Body of pancreas (tissue), 4 donors: ENCODE measurements around the gene LDLRAD4. TPM values are rescaled to one million over a fixed set of nuclear protein-coding genes. Genes with fewer than 3 reads are reported as not detected.

Experiments
- ATAC-seq: fragments of 150-250 bp; one replicate; pipeline ENCODE4 v1.9.1; 2016
- DNase-seq, 4 donors: peaks; one replicate each; pipeline ENCODE4 v3.0.0-alpha.2; 2019
- H3K27ac ChIP-seq, 4 donors: fragments of 200-600 bp; sonication (generic); 1 replicate in 3 of 4; 2 replicates in 1 of 4; pipeline versions ENCODE4 v1.5.1 to v1.6.1; 2016 to 2019; ENCODE audit warnings: mild to moderate bottlenecking in 1 of 4, mixed read lengths in 1 of 4, moderate library complexity in 1 of 4
- H3K27me3 ChIP-seq, 2 donors: fragments of 200-600 bp; sonication (generic); one replicate each; pipeline ENCODE4 v1.6.0; 2016; ENCODE audit warnings: mild to moderate bottlenecking in 1 of 2
- H3K36me3 ChIP-seq, 2 donors: fragments of 200-600 bp; sonication (generic); replicated peaks in 1 of 2; 2 replicates each; pipeline ENCODE4 v1.5.1; 2016; ENCODE audit warnings: low read depth in 2 of 2; ENCODE audit not compliant: insufficient read depth in 1 of 2
- H3K4me1 ChIP-seq: fragments of 200-600 bp; sonication (generic); one replicate; pipeline ENCODE4 v1.6.0; 2016
- H3K4me3 ChIP-seq, 2 donors: fragments of 200-600 bp; sonication (generic); 1 replicate in 1 of 2; 2 replicates in 1 of 2; pipeline ENCODE4 v1.5.1; 2016 to 2019
- H3K9me3 ChIP-seq, 3 donors: fragments of 200-600 bp; sonication (generic); 1 replicate in 2 of 3; 2 replicates in 1 of 3; pipeline ENCODE4 v1.5.1; 2016
- POLR2A ChIP-seq, 3 donors: fragments of 450-650 bp; IDR thresholded peaks; one replicate each; pipeline ENCODE4 v1.6.1; 2016; ENCODE audit warnings: antibody characterized with exemption in 3 of 3, mild to moderate bottlenecking in 2 of 3
- WGBS, 2 donors: methylation state at CpG; one replicate each; pipeline ENCODE4 v1.1.5; 2017; 5-methylcytosine and 5-hydroxymethylcytosine counted together
- intact Hi-C: fragments of 100-400 bp; cut with DNase I; formaldehyde crosslinking; loops from one replicate; pipeline ENCODE4 v1.15.1; 2023
- total RNA-seq, 2 donors: library from RNA; depleted of rRNA; stranded (reverse); fragments of >200 nt; gene quantifications; one replicate each; pipeline ENCODE4 v1.1.0, GENCODE V29; 2016
- TF ChIP-seq, protein P1 (sequence below), 7 experiments: fragments of 450-650 bp in 4 of 7; fragments of 200-600 bp in 3 of 7; sonication (generic) in 3 of 7; IDR thresholded peaks; one replicate each; pipeline ENCODE4 v1.5.1; 2016 to 2019; ENCODE audit warnings: antibody characterized with exemption in 7 of 7

LDLRAD4 gene
- total RNA-seq, 2 donors from 2014 or later = 8.6 to 35.9 TPM

DNA sequence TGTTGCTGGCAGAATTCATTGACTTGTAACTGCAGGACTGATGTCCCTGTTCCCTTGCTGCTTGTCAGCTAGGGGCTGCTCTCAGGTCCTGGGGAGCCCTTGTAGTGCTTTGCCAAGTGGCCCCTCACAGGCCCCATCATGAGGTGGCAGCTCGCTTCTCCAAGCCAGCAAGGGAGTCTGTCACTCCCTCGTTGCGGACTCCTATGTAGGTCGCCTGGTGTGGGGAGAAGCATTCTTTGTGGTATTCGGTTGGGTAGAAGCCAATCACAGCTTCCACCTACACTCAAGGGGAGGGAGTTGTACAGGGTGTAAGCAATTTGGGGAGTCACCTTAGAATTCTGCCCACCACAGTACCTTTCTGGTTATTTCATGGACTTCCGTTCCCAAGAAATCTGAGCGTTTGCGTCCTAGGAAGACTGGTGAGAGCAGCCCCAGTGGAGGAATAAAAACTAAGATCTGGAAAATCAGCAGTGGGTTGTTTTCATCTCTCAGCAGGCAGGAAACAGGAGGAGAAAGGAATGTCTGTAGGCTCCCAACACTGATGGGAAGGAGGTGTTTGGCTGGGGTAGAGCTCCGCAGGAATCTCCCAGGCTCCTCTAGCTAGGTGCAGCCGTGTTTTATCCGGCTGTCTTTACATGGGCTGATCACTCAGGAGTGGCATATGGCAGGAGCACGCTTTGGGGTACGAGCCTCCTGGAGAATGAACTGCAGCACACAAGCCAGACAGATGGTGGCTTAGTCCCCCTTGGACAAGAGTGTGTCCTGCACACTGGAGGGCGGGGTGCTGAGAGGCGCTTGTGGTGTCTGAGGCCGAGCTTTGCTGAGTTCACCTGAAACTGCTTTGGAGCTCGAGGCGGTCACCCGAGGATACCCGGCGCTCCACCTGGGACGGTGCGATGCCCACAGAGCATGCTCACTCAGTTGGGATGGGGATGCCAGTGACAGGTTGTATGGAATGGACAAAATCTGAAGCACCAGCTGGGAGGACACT is 58.3 kb downstream of the LDLRAD4 start:
- no peak overlapping the region for H3K27ac ChIP-seq
- H3K27me3 ChIP-seq = no peaks in the 10 kb centered on the region
- DNase-seq = no peak
- no peaks in the 10 kb centered on the region for H3K36me3 ChIP-seq
- no peaks in the 10 kb centered on the region for H3K9me3 ChIP-seq
- intact Hi-C loops = no loop called here
- no peak for ATAC-seq
- no peak overlapping the region for H3K4me3 ChIP-seq
- peaks cover 18% of the 10 kb centered on the region for H3K4me1 ChIP-seq
- no peak for TF ChIP-seq POLR2A (IDR thresholded peaks at IDR 0.05)
- TF ChIP-seq, protein P1, sequence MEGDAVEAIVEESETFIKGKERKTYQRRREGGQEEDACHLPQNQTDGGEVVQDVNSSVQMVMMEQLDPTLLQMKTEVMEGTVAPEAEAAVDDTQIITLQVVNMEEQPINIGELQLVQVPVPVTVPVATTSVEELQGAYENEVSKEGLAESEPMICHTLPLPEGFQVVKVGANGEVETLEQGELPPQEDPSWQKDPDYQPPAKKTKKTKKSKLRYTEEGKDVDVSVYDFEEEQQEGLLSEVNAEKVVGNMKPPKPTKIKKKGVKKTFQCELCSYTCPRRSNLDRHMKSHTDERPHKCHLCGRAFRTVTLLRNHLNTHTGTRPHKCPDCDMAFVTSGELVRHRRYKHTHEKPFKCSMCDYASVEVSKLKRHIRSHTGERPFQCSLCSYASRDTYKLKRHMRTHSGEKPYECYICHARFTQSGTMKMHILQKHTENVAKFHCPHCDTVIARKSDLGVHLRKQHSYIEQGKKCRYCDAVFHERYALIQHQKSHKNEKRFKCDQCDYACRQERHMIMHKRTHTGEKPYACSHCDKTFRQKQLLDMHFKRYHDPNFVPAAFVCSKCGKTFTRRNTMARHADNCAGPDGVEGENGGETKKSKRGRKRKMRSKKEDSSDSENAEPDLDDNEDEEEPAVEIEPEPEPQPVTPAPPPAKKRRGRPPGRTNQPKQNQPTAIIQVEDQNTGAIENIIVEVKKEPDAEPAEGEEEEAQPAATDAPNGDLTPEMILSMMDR (IDR thresholded peaks at IDR 0.05) = no peak
- 87 to 89% methylated on average over 12 to 23 of the region's 23 CpGs for WGBS, 2 donors

DNA sequence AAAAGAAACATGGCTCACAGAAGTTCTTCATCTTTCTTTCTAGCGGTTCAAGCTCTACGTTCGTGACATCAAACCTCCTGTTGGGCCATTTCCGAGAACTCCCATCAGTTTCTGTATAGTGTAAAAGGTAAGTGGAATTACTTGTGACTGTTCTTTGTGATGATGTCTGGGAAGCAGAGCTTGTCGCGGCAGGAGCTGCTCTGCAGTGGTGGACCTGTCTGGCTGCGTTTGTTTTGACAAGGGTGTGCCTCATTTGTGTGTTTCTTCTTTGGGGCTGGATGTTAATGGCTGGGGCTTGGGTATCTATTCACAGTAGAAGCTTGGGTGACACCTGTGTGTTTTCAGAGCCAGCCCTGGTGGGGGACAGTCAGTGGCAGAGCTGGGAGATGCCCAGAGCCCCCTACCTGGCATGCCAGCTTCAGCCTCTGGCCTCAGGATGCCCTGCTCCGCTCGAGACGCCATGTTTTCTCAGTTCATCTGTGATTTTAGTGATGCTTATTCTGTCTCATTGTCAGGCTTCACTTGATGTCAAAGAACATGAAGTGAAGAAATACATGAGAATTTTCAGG is 59.6 kb downstream of the LDLRAD4 start:
- intact Hi-C loops = no loop called here
- DNase-seq (no peak), ATAC-seq (no peak)
- no peaks in the 10 kb centered on the region for H3K9me3 ChIP-seq
- peaks cover 11% of the 10 kb centered on the region for H3K4me1 ChIP-seq
- H3K27ac ChIP-seq = no peak overlapping the region
- no peaks in the 10 kb centered on the region for H3K27me3 ChIP-seq
- 90 to 95% methylated on average over 10 of the region's 10 CpGs for WGBS, 2 donors
- H3K4me3 ChIP-seq = no peak overlapping the region
- TF ChIP-seq, protein P1 (IDR thresholded peaks at IDR 0.05) = no peak
- no peak for TF ChIP-seq POLR2A (IDR thresholded peaks at IDR 0.05)
- no peaks in the 10 kb centered on the region for H3K36me3 ChIP-seq

DNA sequence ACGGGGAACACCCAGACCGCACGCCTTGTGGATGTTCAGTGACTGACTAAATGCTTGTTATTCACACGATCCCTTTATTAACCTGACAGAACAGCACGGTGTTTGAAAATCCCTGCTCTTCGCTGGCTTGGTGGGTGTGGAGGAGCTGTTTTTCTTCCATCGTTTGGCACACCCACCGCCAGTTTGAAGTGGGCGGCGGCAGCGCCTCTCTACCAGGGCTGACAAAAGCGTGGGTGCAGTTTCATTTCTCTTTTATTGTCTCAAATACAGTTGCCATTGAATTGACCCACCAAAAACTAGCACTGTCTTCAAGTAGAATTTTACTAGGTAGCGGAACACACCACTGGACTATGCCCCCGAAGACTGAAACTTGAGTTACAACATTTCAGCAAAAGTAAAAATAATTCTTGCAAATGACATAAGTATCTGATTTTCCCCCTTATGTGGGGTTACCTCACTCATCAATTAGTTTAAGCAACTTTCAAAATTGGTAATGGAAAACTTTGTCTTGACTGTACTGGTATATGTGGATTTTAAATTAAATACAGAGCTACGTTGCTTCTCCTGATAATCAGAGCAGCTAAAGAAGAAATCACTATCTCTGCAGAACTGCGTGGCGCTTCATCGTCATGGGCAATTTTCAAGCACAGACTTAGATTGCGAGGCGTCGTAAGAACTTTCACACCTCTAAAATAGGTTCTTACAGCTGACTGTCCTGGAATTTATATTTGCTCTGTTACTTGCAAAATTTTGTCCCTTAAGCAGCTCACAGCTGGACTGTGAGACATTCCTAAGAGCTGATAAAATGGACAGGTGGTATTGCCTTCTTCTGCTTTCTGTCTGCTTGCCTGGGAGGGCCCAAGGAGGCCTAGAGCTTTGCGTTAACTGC is 60.9 kb downstream of the LDLRAD4 start:
- H3K4me3 ChIP-seq = no peak overlapping the region

DNA sequence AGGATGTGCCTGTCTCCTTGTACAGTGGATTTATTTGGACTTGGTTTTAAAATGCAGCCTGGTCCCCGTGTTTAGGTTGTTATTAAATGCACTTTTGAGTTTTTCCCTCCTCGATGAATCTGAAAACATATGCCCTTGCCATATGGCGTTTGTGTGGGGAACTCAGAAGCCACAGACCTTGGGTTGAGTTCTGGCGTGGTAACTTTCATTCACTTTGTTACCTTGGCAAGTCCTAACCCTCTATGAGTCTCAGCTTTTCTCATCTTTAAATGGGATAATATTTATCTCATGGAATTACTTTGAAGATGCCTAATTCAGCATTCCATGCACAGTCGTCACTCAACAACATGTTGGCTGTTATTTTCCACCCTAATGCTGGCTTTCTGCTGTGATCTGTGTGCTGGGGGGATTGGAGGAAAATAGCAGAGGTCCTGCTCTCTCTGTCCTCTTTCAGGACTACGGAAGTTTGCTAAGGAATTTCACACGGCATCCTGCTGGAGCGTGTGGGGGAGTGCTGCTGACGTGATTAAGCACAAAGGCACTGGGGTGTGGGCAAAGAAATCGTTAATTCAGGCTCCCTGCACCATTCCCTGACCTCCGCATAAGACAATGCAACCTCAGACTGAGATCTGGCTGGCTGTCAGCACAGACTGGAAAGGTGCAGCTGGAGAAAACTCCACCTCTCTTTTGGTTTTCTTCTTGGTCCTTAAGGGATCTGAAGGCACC is 61.7 kb downstream of the LDLRAD4 start:
- TF ChIP-seq POLR2A (IDR thresholded peaks at IDR 0.05) = no peak
- TF ChIP-seq, protein P1 (IDR thresholded peaks at IDR 0.05) = no peak
- intact Hi-C loops = no loop called here
- Histone ChIP-seq H3K27ac (no peak overlapping the region), H3K27me3 (no peaks in the 10 kb centered on the region), H3K4me1 (no peaks in the 10 kb centered on the region), H3K9me3 (no peaks in the 10 kb centered on the region), H3K4me3 (no peak overlapping the region), H3K36me3 (no peaks in the 10 kb centered on the region)
- ATAC-seq (no peak), DNase-seq (no peak)
- WGBS, 2 donors = 69 to 74% methylated on average over 11 of the region's 11 CpGs

More for the DNA sequence above, 60.9 kb downstream of the LDLRAD4 start:
- TF ChIP-seq POLR2A (IDR thresholded peaks at IDR 0.05) = no peak
- TF ChIP-seq, protein P1 (IDR thresholded peaks at IDR 0.05) = no peak
- DNase-seq (no peak), ATAC-seq (no peak)
- intact Hi-C loops = no loop called here
- Histone ChIP-seq H3K27me3 (no peaks in the 10 kb centered on the region), H3K27ac (no peak overlapping the region), H3K36me3 (no peaks in the 10 kb centered on the region), H3K4me1 (peaks cover 6% of the 10 kb centered on the region), H3K9me3 (no peaks in the 10 kb centered on the region)
- 88 to 89% methylated on average over 22 of the region's 22 CpGs for WGBS, 2 donors
